HFF-Myc (cell line): ENCODE results near the gene STXBP5.

ENCODE experiments used
- DNase-seq: peaks from one replicate; pipeline ENCODE4 v3.0.0-alpha.2; 2011; ENCODE audit warnings: low read depth; ENCODE audit errors: extremely low read depth
- H3K4me3 ChIP-seq: replicated peaks from 2 replicates; pipeline ENCODE4 v1.5.1; 2011; ENCODE audit warnings: low read depth, mild to moderate bottlenecking, control low read depth, low read length
- CTCF ChIP-seq: IDR thresholded peaks from 2 replicates; pipeline ENCODE4 v1.5.1; 2012; ENCODE audit warnings: mild to moderate bottlenecking, low read depth, low read length, control low read depth; ENCODE audit errors: missing control alignments

The STXBP5 gene

GRCh38 chr6:147159536-147160374 is 44.5 kb upstream of the STXBP5 start:
- no peak overlapping the region for H3K4me3 ChIP-seq
- no peak for DNase-seq
- TF ChIP-seq CTCF = no peak

GRCh38 chr6:147160593-147160992 is 43.6 kb upstream of the STXBP5 start:
- no peak for TF ChIP-seq CTCF
- DNase-seq = no peak
- H3K4me3 ChIP-seq = no peak overlapping the region

GRCh38 chr6:147161253-147161973 is 42.8 kb upstream of the STXBP5 start:
- TF ChIP-seq CTCF = no peak
- DNase-seq = no peak
- no peak overlapping the region for H3K4me3 ChIP-seq

GRCh38 chr6:147161974-147162495 is 42.2 kb upstream of the STXBP5 start:
- no peak for DNase-seq
- no peak overlapping the region for H3K4me3 ChIP-seq
- no peak for TF ChIP-seq CTCF

- no peak for TF ChIP-seq CTCF
- no peak overlapping the region for H3K4me3 ChIP-seq
- no peak for DNase-seq
Observed at GRCh38 chr6:147164761-147165160, 39.5 kb upstream of the STXBP5 start.

GRCh38 chr6:147166360-147166944 is 37.8 kb upstream of the STXBP5 start:
- no peak for DNase-seq
- no peak for TF ChIP-seq CTCF
- H3K4me3 ChIP-seq = no peak overlapping the region
